Retinal pigment epithelial cell (primary cell): ENCODE results near the gene RTEL1.

Experiments used
- DNase-seq: peaks from one replicate; pipeline ENCODE4 v3.0.0-alpha.2; 2010; ENCODE audit warnings: low read depth
- H3K4me3 ChIP-seq: 2 replicates; pipeline ENCODE4 v1.5.1; 2011; ENCODE audit warnings: mild to moderate bottlenecking, low read length, control low read depth, moderate library complexity
- TF ChIP-seq, protein P1 (sequence below): conservative IDR thresholded peaks from 2 replicates; pipeline ENCODE4 v1.5.1; 2011; ENCODE audit warnings: low read depth, low read length, control low read depth, inconsistent platforms

Gene RTEL1

DNA sequence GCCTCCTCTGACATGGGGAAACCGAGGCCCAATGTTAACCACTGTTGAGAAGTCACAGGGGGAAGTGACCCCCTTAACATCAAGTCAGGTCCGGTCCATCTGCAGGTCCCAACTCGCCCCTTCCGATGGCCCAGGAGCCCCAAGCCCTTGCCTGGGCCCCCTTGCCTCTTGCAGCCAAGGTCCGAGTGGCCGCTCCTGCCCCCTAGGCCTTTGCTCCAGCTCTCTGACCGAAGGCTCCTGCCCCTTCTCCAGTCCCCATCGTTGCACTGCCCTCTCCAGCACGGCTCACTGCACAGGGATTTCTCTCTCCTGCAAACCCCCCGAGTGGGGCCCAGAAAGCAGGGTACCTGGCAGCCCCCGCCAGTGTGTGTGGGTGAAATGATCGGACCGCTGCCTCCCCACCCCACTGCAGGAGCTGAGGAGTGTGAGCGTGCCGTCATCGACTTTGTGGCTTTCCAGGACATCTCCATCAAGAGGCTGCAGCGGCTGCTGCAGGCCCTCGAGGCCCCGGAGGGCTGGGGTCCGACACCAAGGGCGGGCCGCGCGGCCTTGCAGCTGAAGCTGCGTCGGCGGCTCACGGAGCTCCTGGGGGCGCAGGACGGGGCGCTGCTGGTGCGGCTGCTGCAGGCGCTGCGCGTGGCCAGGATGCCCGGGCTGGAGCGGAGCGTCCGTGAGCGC, 39.9 kb downstream of the RTEL1 start:
- no peak overlapping the region for H3K4me3 ChIP-seq
- TF ChIP-seq, protein P1, sequence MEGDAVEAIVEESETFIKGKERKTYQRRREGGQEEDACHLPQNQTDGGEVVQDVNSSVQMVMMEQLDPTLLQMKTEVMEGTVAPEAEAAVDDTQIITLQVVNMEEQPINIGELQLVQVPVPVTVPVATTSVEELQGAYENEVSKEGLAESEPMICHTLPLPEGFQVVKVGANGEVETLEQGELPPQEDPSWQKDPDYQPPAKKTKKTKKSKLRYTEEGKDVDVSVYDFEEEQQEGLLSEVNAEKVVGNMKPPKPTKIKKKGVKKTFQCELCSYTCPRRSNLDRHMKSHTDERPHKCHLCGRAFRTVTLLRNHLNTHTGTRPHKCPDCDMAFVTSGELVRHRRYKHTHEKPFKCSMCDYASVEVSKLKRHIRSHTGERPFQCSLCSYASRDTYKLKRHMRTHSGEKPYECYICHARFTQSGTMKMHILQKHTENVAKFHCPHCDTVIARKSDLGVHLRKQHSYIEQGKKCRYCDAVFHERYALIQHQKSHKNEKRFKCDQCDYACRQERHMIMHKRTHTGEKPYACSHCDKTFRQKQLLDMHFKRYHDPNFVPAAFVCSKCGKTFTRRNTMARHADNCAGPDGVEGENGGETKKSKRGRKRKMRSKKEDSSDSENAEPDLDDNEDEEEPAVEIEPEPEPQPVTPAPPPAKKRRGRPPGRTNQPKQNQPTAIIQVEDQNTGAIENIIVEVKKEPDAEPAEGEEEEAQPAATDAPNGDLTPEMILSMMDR: no peak

DNA sequence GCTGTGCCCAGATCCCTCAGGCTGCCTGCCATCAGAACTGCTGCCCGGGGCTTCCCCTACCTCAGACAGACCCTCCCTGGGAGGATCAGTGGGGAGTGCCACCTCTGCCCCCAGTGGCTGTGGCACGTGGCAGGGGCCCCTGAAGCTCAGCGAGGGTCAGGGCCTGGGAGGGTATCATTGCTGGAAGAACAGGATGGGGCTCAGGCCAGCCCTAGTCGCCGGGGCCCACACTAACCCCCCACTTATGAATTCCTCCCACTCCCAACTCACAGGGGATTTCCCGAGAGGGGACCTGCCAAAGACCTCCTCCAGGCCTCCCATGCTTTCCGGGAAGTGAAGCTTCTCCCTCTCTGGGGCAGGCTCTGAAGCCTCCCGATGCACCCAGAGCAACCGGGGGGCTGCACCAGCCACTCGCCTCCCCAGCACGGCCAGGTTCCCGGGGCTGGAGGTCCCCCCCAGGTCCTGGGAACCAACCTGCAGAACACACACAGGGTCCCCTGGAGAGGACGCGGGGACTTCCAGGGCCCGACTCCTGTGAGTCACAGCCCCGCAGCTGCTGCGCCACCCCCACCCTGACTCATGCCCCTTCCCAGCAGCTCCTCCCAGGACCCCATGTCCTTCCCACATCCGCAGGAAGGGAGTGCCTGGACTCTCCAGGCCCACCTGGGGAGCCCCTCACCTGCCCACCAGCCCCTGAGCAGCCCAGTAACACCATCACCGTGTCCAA, 40.8 kb downstream of the RTEL1 start:
- no peak overlapping the region for H3K4me3 ChIP-seq
- DNase-seq: peak; percentile 34

More for the DNA sequence above, 39.9 kb downstream of the RTEL1 start:
- DNase-seq: no peak

DNA sequence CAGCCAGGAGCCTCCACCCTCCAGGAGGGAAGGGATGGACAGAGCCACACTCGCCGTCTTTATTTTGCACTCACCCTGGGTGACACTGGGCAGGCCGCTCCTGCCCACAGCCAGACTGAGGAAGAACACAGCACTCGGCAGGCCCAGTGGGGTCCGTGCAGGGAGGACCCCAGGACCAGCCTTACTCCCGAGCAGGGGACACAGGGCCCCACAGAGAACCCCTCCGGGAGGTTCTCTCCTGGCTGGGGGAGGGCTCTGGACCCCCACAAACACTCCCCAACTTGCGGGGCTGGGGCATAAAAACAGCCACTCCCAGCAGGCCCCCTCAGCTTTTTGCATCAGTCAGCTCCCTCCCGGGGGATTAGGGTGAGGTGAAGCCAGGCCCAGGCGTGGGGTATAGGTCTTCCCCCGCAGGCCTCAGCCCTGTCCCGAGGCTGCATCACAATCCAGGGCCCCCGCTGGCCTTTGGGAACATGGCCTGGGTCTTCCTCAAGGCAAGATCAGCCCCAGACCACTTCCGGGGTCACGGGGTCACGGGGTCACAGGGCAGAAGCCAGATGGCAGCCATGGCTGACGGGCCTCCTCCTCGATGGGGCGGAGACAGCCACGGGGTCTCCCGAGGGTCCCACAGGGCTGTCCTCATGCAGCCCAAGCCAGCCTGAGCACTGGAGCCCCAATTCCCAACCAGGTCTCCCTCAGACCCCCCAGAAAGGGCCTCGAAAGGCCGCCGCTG, 41.5 kb downstream of the RTEL1 start:
- no peak overlapping the region for H3K4me3 ChIP-seq
- no peak for DNase-seq
- TF ChIP-seq, protein P1: no peak

More for the DNA sequence above, 40.8 kb downstream of the RTEL1 start:
- TF ChIP-seq, protein P1: no peak

DNA sequence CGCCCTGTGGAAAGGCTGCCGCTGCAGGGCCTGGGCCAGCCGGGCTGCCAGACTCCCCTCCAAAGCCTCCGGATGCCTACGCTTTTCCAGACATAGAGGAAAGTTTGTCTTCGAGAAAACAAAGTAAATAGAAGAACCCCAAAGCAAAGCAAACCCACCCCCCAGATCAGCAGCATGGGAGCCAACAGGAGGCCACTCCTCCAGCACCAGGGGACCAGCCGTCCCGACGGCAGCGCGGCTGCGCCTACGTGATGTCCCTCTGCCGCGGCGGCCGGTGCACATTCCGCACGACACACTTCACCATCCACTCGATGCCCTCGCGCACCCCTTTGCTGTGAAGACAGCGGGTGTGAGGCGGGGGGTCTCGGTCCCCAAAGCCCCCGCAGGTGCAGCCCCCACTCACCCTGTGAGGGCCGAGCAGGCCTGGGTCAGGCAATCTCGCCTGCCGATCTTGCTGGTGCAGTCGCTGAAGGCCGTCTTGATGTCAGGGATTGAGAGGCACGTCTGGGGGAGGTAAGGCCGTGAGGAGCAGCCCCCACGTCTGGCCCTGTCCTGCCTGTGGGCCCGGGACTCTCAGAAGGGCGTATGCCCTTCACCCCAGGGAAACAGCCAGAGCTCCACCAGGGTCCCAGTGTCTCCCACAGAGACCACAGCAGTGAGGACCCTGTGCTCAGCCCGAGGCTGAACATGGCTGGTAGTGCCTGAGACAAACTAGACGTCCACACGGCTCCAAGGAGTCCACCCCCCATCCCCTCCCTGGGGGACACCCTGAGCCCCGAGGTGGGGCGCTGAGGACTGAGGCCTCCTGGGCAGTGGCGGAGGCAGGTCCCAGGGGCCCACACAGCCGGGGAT, 42.3 kb downstream of the RTEL1 start:
- no peak overlapping the region for H3K4me3 ChIP-seq
- TF ChIP-seq, protein P1: no peak
- no peak for DNase-seq

DNA sequence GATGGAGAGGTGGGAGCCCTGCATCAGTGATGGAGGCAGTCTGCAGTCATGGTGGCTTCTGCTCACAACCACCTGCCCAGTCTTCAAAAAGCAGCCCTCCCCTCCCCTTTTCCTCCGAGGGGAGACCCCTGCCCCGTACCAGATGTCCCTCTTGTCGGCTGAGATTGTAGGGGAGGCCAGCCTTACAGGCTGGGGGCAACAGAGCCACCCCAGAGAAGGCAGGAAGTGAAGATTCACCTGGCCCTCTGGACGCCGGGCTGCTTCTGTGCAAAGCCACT, 42.9 kb downstream of the RTEL1 start:
- no peak for DNase-seq
- no peak overlapping the region for H3K4me3 ChIP-seq
- TF ChIP-seq, protein P1: no peak

DNA sequence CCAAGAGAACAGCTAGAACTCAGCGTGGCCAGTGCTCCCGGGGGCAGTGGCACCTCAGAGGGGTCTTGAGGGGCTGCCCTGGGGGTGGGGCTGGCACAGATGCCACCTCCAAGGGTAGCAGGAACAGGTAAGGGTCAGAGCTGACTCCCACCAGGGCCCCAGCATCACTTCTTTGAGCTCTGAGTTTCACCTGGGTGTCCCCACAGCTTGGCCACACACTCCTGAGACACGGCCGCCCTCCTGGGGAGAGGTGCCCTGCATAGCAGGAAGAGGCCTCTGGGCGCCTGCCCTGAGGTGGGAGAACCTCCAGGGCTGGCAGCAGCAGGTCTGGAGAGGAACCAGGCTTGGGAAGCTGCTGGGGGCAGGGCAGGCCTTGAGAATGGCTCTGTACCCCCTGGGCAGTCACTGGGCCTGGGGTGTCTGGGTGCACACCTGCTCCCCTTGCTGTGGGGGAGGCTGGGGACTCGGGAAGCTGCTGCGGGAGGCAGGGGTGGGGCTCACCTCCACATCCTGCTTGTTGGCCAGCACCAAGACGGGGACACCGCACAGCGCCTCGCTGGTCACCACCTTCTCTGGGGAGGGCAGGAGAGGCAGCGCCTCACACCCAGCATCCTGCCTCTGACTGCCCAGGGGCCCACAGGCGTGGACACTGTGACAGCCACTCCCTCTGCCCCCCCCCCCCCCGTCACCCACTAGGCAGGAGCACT, 43.4 kb downstream of the RTEL1 start:
- TF ChIP-seq, protein P1: no peak
- no peak for DNase-seq
- H3K4me3 ChIP-seq: no peak overlapping the region
